OCI-LY1 (cell line): ENCODE data around the gene SGPP2.

Experiments
- H2AFZ ChIP-seq: fragments of 200-600 bp; sonication (generic), shearing (Covaris generic); 2 replicates; pipeline ENCODE4 v1.6.0; 2014; ENCODE audit warnings: antibody characterized with exemption, mild to moderate bottlenecking, low read length
- H3F3A ChIP-seq: fragments of 200-600 bp; sonication (generic), shearing (Covaris generic); 2 replicates; pipeline ENCODE4 v1.6.0; 2014; ENCODE audit warnings: mild to moderate bottlenecking, antibody characterized with exemption, low read length, moderate library complexity; ENCODE audit not compliant: insufficient read depth
- H3K27ac ChIP-seq: fragments of 200-600 bp; sonication (generic); 2 replicates; pipeline ENCODE4 v1.5.1; 2014; ENCODE audit warnings: low read length, mixed run types, mild to moderate bottlenecking, low read depth; ENCODE audit not compliant: poor library complexity, severe bottlenecking
- H3K27me3 ChIP-seq: fragments of 200-600 bp; sonication (generic); 2 replicates; pipeline ENCODE4 v1.6.0; 2014; ENCODE audit warnings: antibody characterized with exemption, mild to moderate bottlenecking, low read length, moderate library complexity; ENCODE audit not compliant: insufficient read depth
- H3K36me3 ChIP-seq: fragments of 200-600 bp; sonication (generic); 2 replicates; pipeline ENCODE4 v1.6.1; 2014; ENCODE audit warnings: mild to moderate bottlenecking, antibody characterized with exemption, low read length, moderate library complexity, mixed read lengths; ENCODE audit not compliant: insufficient read depth
- H3K4me1 ChIP-seq: fragments of 200-600 bp; sonication (generic); 2 replicates; pipeline ENCODE4 v1.5.1; 2014; ENCODE audit warnings: mild to moderate bottlenecking, low read length, moderate library complexity; ENCODE audit not compliant: insufficient read depth, severe bottlenecking
- H3K4me2 ChIP-seq: fragments of 200-600 bp; sonication (generic), shearing (Covaris generic); 2 replicates; pipeline ENCODE4 v1.6.1; 2014; ENCODE audit warnings: low read length
- H3K4me3 ChIP-seq: fragments of 200-600 bp; sonication (generic); 2 replicates; pipeline ENCODE4 v1.5.1; 2014; ENCODE audit warnings: low read length, low read depth, mild to moderate bottlenecking, mixed read lengths; ENCODE audit not compliant: poor library complexity, severe bottlenecking
- H3K79me2 ChIP-seq: fragments of 200-600 bp; shearing (Covaris generic); 2 replicates; pipeline ENCODE4 v1.6.1; 2016; ENCODE audit warnings: mixed run types, low read length, mixed read lengths; ENCODE audit not compliant: insufficient read depth
- H3K9ac ChIP-seq: fragments of 200-600 bp; sonication (generic), shearing (Covaris generic); 2 replicates; pipeline ENCODE4 v1.6.1; 2014; ENCODE audit warnings: mild to moderate bottlenecking, low read length, mixed read lengths
- H3K9me2 ChIP-seq: fragments of 200-600 bp; sonication (generic), shearing (Covaris generic); 2 replicates; pipeline ENCODE4 v1.6.1; 2014; ENCODE audit warnings: low read depth, mild to moderate bottlenecking, low read length, mixed read lengths
- H3K9me3 ChIP-seq: fragments of 200-600 bp; shearing (Covaris generic); 2 replicates; pipeline ENCODE4 v1.6.1; 2014; ENCODE audit warnings: low read length, mixed read lengths
- H4K20me1 ChIP-seq: fragments of 200-600 bp; sonication (generic), shearing (Covaris generic); 2 replicates; pipeline ENCODE4 v1.6.0; 2016; ENCODE audit warnings: mild to moderate bottlenecking, low read length; ENCODE audit not compliant: insufficient read depth
- EZH2 ChIP-seq: fragments of 200-600 bp; sonication (generic), shearing (Covaris generic); IDR thresholded peaks from 2 replicates; pipeline ENCODE4 v1.8.0; 2017; ENCODE audit warnings: borderline replicate concordance, mixed run types, mild to moderate bottlenecking, antibody characterized with exemption, low read length, moderate library complexity, mixed read lengths
- TF ChIP-seq, protein P1 (sequence below): fragments of 200-600 bp; sonication (generic), shearing (Covaris generic); IDR thresholded peaks from 2 replicates; pipeline ENCODE4 v1.5.1; 2017; ENCODE audit warnings: mild to moderate bottlenecking, antibody characterized with exemption, low read length, moderate library complexity, mixed read lengths

The SGPP2 gene

DNA sequence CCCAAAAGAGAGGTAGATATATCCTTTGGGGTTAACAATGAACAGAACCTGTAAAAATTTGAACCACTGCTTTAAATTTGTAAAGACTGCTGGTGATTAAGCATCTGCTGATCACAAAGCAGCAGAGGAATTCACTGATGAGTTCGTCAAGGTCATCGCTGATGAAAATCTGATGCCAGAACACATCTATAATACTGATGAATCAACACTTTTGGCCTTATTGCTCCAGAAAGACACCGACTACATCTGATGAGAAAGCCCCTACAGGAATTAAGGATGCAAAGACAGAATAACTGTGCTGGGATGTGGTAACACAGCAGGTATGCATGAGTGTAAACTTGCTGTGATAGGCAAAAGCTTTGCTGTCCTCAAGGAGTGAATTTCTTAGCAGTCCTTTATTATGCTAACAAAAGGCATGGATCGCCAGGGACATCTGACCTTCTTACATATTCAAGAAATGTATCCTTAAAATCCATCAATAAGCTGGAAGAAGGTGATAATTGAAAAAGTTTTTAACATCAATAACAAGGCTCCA lies 30.5 kb upstream of the SGPP2 start:
- Histone ChIP-seq H3K27ac (no peak overlapping the region), H3K27me3 (no peaks in the 10 kb centered on the region), H3K9ac (no peak overlapping the region), H3K4me1 (no peaks in the 10 kb centered on the region), H3K79me2 (no peaks in the 10 kb centered on the region), H3F3A (no peaks in the 10 kb centered on the region), H3K4me2 (no peak overlapping the region), H3K9me2 (no peaks in the 10 kb centered on the region), H4K20me1 (no peaks in the 10 kb centered on the region), H3K4me3 (no peak overlapping the region), H3K36me3 (no peaks in the 10 kb centered on the region), H2AFZ (no peak overlapping the region), H3K9me3 (no peaks in the 10 kb centered on the region)
- no peak for TF ChIP-seq EZH2
- TF ChIP-seq, protein P1, sequence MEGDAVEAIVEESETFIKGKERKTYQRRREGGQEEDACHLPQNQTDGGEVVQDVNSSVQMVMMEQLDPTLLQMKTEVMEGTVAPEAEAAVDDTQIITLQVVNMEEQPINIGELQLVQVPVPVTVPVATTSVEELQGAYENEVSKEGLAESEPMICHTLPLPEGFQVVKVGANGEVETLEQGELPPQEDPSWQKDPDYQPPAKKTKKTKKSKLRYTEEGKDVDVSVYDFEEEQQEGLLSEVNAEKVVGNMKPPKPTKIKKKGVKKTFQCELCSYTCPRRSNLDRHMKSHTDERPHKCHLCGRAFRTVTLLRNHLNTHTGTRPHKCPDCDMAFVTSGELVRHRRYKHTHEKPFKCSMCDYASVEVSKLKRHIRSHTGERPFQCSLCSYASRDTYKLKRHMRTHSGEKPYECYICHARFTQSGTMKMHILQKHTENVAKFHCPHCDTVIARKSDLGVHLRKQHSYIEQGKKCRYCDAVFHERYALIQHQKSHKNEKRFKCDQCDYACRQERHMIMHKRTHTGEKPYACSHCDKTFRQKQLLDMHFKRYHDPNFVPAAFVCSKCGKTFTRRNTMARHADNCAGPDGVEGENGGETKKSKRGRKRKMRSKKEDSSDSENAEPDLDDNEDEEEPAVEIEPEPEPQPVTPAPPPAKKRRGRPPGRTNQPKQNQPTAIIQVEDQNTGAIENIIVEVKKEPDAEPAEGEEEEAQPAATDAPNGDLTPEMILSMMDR, result no peak

DNA sequence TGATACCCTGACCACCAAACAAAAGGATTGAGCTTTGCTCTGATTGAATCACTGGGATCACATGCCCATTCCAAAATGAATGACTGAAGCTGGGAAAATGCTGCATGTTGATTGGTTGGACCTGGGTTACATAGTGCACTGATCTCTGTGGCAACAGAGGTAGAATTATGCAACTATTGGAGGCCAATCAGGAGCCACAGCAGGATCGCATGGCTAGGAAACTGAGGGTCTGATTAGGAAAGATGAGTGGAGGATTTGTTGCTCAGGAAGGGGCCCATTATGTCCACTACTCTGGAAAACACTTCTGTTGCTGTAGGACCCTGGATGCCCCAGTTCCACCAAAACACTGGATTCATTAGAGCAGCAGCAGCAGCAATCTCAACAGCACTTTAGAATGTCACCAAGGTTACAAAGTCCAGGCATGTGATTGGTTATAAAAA lies 25.9 kb upstream of the SGPP2 start:
- Histone ChIP-seq H3K4me3 (no peak overlapping the region), H3K36me3 (no peaks in the 10 kb centered on the region), H3F3A (no peaks in the 10 kb centered on the region), H3K27me3 (no peaks in the 10 kb centered on the region), H3K9ac (no peak overlapping the region), H3K27ac (no peak overlapping the region), H3K9me2 (no peaks in the 10 kb centered on the region), H3K4me2 (no peak overlapping the region), H3K79me2 (no peaks in the 10 kb centered on the region), H3K4me1 (no peaks in the 10 kb centered on the region), H4K20me1 (no peaks in the 10 kb centered on the region), H3K9me3 (no peaks in the 10 kb centered on the region), H2AFZ (no peak overlapping the region)
- TF ChIP-seq, protein P1, result no peak
- TF ChIP-seq EZH2, result no peak

DNA sequence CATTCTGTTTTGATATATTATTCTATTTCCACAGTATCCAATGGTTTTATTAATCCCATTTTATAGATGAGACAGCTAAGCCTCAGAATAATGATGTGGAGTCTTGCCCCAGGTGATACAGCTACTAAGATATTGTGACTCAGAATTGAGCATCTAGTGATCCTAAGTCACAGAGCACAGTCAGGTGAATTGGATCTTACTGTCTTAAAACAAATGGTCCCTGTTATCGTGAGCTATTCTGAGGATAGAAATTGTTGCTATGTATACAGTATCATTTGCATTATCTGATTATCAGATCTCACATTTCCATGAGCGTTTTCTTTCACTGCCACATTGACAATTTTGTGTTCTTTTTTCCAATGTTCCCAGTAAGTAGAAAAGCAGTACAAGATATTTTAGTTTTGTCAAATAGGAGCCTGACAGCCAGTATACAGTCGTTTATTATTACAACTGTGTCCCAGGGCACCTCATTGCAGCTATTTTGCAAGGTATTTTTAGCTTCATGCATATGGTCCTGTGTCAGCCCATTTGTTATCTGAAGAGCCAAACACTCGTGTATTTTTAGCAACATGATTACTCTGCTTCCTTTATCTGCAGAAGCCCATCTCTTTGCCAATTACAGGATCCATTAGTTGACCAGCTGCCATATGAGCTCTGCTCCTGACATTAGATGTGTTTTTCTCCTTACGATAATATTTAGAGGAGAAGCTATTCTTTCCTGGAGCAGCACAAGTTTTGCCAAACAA lies 25.1 kb upstream of the SGPP2 start:
- Histone ChIP-seq H3K27ac (no peak overlapping the region), H3K79me2 (no peaks in the 10 kb centered on the region)

More for the DNA sequence above, 25.1 kb upstream of the SGPP2 start:
- Histone ChIP-seq H2AFZ (no peak overlapping the region), H3K36me3 (no peaks in the 10 kb centered on the region), H3F3A (no peaks in the 10 kb centered on the region), H4K20me1 (no peaks in the 10 kb centered on the region), H3K4me2 (no peak overlapping the region), H3K9ac (no peak overlapping the region), H3K27me3 (no peaks in the 10 kb centered on the region), H3K4me1 (no peaks in the 10 kb centered on the region), H3K4me3 (no peak overlapping the region), H3K9me2 (no peaks in the 10 kb centered on the region), H3K9me3 (no peaks in the 10 kb centered on the region)
- TF ChIP-seq EZH2, result no peak
- TF ChIP-seq, protein P1, result no peak
